Activated T-cell treated with anti-CD3 and anti-CD28 coated beads for 24 hours (primary cell): ENCODE measurements around the gene SASH1.

Source experiments
- DNase-seq: peaks from one replicate; pipeline ENCODE4 v3.0.0-alpha.2; 2020; ENCODE audit warnings: low read depth

Gene SASH1

DNA sequence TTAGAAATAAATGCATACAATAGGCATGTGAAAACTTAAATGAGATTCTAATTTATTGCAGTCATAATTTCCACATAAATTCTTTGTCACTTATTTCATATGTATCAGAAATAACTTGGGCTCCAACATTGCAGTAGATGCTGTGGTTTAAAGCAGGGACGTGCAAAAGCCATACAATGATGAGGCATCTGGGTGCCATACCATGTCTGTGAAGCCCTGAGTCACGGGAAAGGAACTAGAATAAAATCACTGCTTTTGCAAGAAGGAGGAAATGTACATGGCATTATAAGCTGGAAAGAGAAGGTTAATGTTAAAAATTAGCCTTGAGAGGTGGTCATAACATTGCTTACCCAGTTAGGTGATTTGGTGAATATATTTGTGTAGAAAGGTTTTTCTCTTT lies 180.4 kb downstream of the SASH1 start:
- DNase-seq = no peak

DNA sequence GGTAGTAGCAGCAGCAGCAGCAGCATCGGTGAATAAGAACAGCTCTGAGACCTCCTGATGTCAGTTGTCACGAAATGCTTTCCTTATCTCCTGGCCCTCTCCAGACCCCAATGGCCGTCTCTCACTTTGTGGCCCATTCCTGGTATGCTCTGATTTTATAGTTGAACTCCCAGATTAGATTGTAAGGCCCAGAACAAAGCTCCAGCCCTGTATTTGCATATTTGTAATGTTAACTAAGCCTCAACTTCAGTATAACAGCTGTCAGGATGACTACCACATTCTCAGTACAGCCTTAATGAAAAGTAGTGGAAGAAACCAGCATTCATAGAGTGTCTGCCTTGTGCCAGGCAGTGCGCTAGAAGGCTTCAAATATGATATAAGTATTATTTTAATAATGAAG lies 180.9 kb downstream of the SASH1 start:
- DNase-seq = no peak

DNA sequence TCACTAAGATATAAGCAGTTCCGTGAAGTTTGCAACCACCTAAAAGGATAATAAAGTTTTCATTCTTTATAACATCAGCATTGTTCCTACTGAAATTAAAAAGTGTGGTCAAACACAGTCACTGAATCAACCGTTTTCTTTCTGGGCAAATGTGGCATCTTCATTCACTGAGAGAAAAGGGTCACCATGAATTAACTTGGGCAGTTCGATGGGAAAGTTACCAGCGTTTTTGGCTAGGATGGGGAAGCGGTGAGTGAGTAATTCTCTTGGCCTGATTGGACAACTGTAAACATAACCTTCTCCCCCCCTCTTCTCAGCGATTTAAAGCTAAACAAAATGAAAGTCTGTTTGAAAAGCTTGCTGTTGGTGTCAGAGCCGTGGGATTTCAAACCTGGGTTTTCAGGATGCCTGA lies 181.8 kb downstream of the SASH1 start:
- DNase-seq = no peak

DNA sequence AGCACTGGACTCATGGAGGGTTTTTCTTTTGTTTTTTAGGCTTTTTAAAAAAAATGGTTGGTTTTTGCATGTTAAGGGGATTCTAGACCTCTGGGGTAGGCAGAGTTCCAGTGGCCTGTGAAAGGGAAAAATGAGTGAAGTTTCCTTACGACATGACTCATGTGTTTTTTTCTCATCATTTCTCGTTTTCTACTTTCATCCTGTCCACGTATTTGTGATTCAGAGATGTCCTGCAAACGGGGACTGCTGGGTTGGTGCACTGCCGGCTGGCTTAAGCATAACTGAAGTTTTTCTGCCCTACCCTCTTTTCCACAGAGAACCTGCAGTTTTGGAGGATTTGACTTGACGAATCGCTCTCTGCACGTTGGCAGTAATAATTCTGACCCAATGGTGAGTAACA lies 182.3 kb downstream of the SASH1 start:
- DNase-seq = no peak

DNA sequence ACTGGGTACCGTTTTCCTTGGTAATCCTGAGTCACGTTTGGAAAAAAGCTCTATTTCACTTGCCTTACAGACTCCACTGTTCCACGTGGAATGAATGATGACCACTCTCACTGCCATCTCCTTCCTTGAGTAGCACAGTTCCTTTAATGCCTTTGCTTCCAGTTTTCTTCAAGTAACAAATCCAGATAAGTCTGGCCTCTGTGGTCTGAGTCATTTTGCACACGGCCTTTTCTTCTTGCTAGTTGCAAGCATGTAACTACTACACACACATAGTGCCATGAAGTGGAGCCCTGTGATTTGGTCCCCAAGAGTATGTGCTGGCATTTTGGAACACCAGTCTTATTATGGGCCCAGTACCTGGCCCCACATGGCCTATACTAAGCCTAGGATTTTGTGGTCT lies 182.8 kb downstream of the SASH1 start:
- no peak for DNase-seq

DNA sequence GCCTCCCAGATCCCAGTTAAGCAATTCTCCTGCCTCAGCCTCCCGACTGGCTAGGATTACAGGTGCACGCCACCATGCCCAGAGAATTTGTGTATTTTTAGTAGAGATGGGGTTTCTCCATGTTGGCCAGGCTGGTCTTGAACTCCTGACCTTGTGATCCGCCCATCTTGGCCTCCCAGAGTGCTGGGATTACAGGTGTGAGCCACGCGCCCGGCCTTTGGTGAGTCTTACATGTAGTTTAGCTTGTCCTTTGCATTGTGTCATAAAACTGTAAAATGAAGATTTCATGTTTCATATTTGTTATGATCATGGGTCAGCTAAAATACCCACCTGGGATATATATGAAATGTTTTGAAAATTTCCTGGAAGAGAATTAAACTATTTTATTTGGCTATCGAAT lies 183.5 kb downstream of the SASH1 start:
- no peak for DNase-seq

DNA sequence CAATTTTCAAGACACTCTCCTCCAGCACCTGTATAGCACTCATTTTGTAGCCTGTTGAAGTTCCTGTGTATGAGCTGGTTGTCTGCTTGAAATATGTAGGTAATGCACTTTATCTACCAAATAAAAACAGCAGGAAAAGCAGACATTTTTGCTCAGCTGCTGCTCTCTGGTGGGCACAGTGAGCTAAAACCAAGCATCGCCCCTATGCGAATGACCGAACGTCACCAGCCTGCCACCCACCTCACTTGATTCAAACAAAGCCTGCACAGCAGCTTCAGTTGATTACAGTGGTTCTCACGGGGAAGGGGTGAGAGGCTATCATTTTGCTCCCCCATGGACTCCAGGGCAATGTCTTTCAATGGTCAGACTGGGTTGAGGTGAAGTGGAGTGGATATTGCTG lies 185.7 kb downstream of the SASH1 start:
- DNase-seq = no peak

DNA sequence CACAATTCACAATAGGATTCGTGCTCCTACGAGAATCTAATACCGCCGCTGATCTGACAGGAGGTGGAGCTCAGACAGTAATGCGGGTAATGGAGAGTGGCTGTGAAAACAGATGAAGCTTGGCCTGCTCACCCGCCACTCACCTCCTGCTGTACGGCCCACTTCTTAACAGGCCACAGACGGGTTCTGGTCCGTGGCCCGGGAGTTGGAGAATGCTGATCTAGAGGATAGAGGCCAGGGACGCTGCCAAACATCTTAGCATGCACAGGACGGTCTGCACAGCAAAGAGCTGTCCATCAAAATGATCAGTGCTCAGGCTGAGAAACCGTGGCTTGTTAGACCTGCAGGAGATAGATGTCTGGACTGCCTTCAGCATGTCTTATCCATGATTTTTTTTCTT lies 186.4 kb downstream of the SASH1 start:
- no peak for DNase-seq

DNA sequence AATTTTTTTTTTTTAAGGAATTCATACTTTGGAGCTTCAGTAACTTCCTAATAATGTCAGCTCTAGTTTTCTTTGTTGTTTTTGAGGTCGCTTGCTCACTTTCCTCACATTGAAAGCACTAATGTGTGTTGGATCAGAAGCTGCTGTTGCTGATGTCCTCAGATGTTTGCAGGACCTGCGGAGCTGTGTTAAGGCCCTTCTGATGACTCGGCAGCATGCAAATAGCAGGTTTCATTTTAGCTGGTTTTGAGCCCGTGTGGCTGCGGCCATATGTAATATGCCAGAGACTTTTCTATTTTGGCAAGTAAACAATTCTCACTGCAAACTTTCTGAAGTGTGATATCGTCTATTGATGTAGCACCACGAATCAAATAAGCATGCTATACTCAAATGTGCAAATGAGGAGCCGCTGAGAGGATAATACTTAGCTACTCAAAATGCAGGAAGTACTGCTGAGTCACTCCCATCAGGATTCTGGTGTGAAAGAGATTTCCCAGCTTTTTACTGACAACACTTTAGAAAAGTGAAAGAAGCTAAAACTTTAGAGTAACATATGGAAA lies 187.8 kb downstream of the SASH1 start:
- no peak for DNase-seq

DNA sequence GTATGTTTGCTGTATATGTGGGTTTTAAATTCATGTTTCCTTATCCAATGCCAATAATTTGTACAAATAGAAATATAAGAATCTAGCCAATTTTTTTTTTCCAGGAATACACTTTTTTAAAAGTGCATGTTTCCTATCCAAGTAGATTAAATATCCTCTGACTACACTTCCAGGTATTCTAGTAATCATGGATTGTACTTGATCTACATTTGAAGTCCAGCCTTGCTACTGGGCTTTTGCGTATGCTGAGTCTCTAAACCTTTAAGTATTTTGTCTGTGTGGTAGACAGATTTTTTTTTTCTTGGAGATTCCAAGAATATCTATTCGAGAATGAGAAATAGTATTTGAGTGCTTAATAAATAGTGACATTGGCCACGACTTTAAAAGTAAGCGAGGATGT lies 188.3 kb downstream of the SASH1 start:
- no peak for DNase-seq

DNA sequence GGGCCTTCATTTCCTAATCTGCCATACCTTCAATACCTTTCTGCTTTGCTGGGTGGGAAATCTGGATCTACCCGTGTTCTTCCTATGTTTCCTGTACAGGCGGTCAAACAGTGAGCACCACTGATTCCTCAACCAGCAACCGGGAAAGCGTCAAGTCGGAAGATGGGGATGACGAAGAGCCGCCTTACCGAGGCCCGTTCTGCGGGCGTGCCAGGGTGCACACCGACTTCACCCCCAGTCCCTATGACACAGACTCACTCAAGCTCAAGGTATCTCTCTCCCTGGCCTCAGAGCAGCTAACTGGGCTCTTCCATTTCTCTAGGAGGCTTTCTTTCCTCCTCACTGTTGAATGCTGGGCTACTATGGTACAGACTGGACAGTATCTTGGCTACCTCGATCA lies 190.1 kb downstream of the SASH1 start:
- no peak for DNase-seq

DNA sequence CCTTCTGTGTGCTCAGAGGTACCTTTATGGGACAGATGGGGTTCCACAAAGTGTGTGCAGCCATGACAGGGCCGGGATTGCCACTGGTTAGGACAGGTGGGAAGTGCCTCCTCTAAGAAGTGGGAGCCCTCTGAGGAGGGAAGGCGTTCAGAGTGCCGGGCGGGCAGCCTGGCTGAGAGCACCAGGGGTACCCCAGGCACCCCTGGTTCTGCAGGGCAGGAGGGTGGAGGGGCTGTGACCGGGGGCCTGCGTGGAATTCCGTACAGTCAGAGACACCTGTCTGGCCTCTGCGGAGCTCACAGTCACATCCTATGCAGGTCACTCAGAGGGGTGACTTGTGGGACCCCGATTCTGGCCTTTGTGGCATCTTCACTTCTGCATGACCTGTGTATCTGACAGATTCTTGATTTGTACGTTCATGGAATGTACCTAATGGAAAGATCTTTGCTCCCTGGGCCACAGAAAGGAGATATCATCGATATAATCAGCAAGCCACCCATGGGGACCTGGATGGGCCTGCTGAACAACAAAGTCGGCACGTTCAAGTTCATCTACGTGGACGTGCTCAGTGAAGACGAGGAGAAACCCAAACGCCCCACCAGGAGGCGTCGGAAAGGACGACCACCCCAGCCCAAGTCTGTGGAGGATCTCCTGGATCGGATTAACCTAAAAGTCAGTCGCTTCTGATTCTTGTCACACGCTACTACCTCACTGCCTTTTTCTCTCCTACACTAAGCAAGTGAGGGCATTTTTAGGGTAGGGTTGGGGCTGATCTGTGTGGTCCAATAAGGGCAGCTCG lies 190.9 kb downstream of the SASH1 start:
- no peak for DNase-seq

DNA sequence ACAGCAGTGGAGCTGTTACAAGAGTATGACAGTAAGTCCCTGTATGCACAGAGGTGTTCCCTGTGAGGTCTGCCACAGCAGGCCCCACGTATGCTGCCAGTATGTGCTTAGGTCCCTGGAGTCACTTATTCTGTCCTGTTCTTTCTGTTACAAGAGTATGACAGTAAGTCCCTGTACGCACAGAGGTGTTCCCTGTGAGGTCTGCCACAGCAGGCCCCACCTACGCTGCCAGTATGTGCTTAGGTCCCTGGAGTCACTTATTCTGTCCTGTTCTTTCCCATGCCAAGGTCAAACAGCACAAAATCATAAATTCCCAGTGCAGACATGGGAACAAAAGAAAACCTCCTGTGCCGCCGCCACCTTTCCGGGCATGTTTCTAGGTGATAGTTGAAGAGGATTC lies 192.2 kb downstream of the SASH1 start:
- no peak for DNase-seq

DNA sequence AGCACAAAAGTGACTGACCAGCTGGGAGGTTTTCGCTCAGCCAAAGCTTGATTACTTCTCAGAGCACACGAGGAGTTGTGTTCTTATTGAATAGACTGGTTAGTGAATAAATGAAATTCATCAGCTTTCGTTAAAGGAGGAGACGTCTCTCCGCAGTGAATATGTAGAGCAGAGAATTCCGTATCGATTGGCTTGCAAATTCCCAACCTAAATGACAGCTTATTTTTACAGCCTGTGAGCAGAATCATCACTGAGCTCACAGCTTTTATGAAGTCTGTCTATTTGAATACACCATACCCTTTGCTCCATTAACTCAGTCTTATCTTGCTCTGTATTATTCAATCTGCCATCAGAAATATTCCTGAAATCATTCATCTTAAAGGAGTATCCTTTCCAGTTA lies 192.7 kb downstream of the SASH1 start:
- DNase-seq = no peak

DNA sequence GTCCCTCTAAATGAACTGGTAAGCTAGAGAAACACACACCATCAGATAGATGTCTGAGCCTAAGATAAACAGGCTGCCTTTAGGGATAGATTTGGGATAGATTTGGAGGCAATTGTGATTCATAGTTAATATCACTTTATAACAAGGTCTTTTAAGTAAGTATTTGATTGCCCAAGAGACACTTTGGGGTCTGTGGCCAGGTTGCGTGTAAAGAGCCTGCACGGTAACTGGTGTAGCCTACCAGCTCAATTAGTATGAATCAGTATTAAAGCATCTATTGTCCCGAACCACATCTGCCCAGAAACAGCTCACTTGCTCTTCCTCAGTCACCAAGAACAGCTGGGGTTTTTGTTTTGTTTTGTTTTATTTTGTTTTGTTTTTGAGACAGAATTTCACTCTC lies 193.3 kb downstream of the SASH1 start:
- no peak for DNase-seq

DNA sequence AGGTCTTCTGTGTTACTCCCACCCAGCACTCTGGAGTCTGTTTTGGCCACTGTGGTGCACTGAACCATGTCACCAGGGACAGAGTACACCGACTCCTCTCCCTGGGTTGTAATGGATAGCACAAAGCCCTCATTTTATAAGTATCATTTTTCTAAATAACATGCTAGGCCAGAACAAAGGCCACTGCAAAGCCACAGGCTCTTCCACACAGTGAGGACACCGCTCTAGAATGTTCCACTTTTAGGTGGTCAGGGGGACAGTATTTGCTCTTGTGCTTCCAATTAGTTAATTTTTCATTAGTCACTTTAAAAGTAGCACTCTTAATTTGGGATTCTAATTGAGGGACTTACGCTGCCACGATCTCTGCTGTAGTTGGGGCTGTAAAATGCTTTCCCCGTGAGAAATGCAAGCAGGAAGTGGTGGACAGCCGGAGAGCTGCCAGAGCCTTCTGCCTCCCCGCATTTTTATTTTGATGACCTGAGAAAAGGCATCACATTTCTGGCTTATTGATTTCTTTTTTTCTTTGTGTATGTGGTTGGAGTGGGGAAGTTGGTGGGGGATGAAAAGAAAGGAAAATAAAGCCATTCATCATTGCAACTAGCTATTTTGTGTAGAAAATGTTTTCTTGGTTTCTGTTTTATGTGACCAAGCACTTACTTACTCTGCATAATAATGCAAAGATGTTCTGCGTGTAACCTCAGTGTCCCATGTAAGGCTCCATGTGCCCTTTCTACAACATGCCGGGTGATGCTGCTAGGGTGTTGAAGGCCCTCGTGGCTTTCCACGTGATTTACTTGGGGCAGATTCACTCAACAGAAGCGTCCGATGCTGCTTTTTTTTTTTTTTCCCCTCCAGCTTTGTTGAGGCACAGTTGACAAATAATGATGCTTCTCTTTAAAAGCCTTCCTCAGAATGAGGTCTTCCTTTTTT lies 195.9 kb downstream of the SASH1 start:
- DNase-seq = no peak

DNA sequence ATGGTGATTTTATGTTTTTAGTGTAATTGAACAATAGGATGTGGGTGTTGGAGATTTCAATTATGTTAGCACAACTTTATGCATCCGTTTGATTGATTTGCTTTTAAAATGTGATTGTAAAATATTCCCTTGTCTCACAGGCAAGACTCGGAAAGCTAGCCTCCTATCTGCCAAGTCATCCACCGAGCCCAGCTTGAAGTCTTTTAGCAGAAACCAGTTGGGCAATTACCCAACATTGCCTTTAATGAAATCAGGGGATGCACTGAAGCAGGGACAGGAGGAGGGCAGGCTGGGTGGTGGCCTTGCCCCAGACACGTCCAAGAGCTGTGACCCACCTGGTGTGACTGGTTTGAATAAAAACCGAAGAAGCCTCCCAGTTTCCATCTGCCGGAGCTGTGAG lies 200.9 kb downstream of the SASH1 start:
- DNase-seq = no peak

DNA sequence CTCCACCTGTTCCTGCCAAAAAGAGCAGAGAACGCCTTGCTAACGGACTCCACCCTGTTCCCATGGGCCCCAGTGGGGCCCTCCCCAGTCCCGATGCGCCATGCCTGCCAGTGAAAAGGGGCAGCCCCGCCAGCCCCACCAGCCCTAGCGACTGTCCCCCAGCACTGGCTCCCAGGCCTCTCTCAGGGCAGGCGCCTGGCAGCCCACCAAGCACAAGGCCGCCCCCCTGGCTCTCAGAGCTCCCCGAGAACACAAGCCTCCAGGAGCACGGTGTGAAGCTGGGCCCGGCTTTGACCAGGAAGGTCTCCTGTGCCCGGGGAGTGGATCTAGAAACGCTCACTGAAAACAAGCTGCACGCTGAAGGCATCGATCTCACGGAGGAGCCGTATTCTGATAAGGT lies 201.8 kb downstream of the SASH1 start:
- no peak for DNase-seq

DNA sequence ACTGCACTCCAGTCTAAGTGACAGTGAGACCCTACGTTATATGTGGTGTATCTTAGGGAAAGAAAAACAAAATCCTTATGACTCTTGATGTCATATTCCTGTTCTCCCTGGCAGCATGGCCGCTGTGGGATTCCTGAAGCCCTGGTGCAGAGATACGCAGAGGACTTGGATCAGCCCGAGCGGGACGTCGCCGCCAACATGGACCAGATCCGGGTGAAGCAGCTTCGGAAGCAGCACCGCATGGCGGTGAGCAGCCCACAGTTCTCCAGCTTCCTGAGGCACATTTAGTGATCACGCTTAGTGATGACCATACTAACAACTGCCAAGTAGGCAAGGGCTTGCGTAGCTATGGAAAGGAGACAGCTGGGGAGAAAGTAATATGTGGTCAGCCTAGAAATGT lies 203.3 kb downstream of the SASH1 start:
- DNase-seq = no peak

DNA sequence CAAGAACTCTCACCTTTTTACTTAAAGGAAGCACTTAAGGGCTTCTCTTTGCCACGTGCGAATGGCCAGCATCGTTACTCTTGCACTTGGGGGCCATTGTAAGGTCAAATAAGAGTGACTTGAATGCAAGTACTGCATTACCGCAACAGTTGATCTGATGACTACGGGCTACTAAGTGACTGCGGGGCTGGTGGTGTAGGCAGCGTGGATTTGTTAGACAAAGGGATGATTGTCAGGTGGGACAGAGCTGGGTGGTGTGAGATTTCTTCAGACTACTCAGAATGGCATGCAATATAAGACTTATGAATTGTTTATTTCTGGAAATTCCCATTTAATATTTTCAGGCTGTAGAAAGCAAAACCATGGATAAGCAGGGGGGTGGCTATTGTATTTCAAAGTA lies 204.5 kb downstream of the SASH1 start:
- no peak for DNase-seq

DNA sequence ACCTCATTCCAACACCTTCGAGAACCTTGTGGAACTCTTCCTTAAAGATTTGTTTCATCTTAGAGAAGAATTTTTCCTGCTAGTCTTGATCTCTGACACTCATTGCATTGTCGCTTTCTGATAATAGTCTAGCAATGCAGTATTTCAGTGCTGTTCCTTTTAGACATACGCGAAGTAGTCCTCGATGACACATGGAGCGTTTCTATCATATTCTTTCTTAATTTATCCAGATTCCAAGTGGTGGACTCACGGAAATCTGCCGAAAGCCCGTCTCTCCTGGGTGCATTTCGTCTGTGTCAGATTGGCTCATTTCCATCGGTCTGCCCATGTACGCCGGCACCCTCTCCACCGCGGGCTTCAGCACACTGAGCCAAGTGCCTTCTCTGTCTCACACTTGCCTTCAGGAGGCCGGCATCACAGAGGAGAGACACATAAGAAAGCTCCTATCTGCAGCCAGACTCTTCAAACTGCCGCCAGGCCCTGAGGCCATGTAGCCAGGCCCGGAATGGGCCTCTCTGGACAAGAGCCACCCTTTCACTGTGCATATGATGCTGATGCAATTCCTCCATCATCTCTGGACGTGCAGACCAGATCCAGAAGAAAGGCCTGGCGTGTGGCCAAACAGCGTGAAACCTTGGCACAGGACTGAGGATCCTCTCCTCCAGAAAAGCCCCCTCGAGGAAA lies 205.6 kb downstream of the SASH1 start:
- no peak for DNase-seq

DNA sequence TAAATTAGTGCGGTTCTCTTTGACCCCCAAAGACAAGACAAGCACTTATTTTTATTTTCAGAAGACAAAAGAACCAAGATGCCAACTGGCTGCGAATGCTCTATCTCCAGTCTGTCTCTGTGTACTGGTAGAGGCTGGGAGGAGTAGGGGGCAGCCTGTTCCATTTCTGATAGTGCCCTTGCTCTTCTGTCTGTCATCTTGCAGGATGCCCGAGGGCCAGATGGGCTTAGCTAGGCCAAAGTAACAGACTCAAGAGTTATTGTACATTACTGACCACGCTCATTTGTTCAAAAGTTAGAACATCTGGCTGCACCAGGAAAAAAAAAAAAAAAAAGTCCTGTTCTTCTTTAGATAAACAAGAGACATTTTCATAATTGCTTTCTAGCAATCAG lies 206.1 kb downstream of the SASH1 start:
- DNase-seq = no peak

DNA sequence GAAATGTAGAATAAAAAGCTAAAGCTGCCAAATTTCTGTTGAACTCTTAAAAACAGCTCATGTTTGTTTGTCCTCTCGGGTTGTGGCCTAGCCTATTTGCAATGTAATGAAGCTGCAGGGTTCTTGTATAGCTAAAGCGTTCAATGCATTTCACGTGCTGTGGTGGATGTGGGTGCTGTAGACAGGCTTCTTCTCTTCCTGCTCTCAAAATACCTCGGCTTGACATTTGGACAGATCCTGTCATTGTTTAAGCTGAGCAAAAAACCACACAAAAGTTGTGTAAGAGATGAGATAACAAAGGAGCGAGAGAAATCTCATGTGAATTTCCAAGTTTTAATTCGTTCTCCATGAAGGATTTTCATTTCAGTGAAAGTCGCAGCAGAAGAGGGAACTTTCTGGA lies 207.9 kb downstream of the SASH1 start:
- DNase-seq = no peak
